Stimulated activated naive CD8-positive, alpha-beta T cell treated with anti-CD3 and anti-CD28 coated beads, Interleukin-15, Interleukin-2, amounts not matched to agents 100 ng/mL and 50 ng/mL, for 24 hours (primary cell): ENCODE data around the gene EMD.
"Not testable (repeated sequence)": the region's sequence is repeated elsewhere in the genome, so short reads cannot be mapped to it uniquely, and the experiment has no call there.

Source experiments
- H3K27ac Mint-ChIP-seq: one replicate; pipeline ENCODE4 v1.8.0; 2021; ENCODE audit warnings: mild to moderate bottlenecking, mixed read lengths
- H3K27me3 Mint-ChIP-seq: one replicate; pipeline ENCODE4 v1.8.0; 2021; ENCODE audit warnings: mixed read lengths
- H3K36me3 Mint-ChIP-seq: one replicate; pipeline ENCODE4 v1.8.0; 2021; ENCODE audit warnings: low read depth, mixed read lengths
- H3K4me1 Mint-ChIP-seq: one replicate; pipeline ENCODE4 v1.8.0; 2021; ENCODE audit warnings: low read depth, mixed read lengths
- H3K4me3 Mint-ChIP-seq: one replicate; pipeline ENCODE4 v1.8.0; 2021; ENCODE audit warnings: mild to moderate bottlenecking, mixed read lengths
- H3K9me3 Mint-ChIP-seq: one replicate; pipeline ENCODE4 v1.8.0; 2021; ENCODE audit warnings: mixed read lengths

Gene EMD

GRCh38 chrX:154373340-154374306 is 5.5 kb upstream of the EMD start:
- no peaks in the 10 kb centered on the region for H3K9me3 Mint-ChIP-seq
- peaks cover 12% of the 10 kb centered on the region for H3K4me1 Mint-ChIP-seq
- peaks cover 5% of the 10 kb centered on the region for H3K36me3 Mint-ChIP-seq
- H3K27me3 Mint-ChIP-seq = no peaks in the 10 kb centered on the region
- H3K4me3 Mint-ChIP-seq = peak overlapping the region; percentile 80
- no peak overlapping the region for H3K27ac Mint-ChIP-seq

GRCh38 chrX:154374313-154375155 is 4.6 kb upstream of the EMD start, which contains the start of gene FLNA:
TSS of gene FLNA (minus strand) at chrX:154374634. CDS start at chrX:154371245, 3,389 bp downstream.
- peaks cover 5% of the 10 kb centered on the region for H3K36me3 Mint-ChIP-seq
- H3K27me3 Mint-ChIP-seq = no peaks in the 10 kb centered on the region
- no peak within 1 kb of the TSS for H3K27ac Mint-ChIP-seq
- no peaks in the 10 kb centered on the region for H3K9me3 Mint-ChIP-seq
- H3K4me1 Mint-ChIP-seq = peaks cover 12% of the 10 kb centered on the region
- H3K4me3 Mint-ChIP-seq = peak within 1 kb of the TSS; percentile 80

- Mint-ChIP-seq H3K36me3 (peaks cover 5% of the 10 kb centered on the region), H3K27me3 (no peaks in the 10 kb centered on the region), H3K9me3 (no peaks in the 10 kb centered on the region), H3K27ac (no peak overlapping the region), H3K4me3 (peak overlapping the region; percentile 41), H3K4me1 (peaks cover 12% of the 10 kb centered on the region)
Measured at GRCh38 chrX:154375156-154375504, 4.0 kb upstream of the EMD start.

GRCh38 chrX:154376774-154377173 is 2.3 kb upstream of the EMD start:
- no peak overlapping the region for H3K27ac Mint-ChIP-seq
- no peaks in the 10 kb centered on the region for H3K9me3 Mint-ChIP-seq
- no peaks in the 10 kb centered on the region for H3K27me3 Mint-ChIP-seq
- no peak overlapping the region for H3K4me3 Mint-ChIP-seq
- H3K4me1 Mint-ChIP-seq = peaks cover 24% of the 10 kb centered on the region
- peaks cover 14% of the 10 kb centered on the region for H3K36me3 Mint-ChIP-seq

- Mint-ChIP-seq H3K4me3 (peak overlapping the region; percentile 77), H3K36me3 (peaks cover 14% of the 10 kb centered on the region), H3K27ac (peak overlapping the region; percentile 81), H3K4me1 (peaks cover 16% of the 10 kb centered on the region), H3K27me3 (no peaks in the 10 kb centered on the region), H3K9me3 (no peaks in the 10 kb centered on the region)
Measured at GRCh38 chrX:154378059-154378798, 866 bp upstream of the EMD start.

- Mint-ChIP-seq H3K4me3 (peak overlapping the region; percentile 92), H3K36me3 (peaks cover 14% of the 10 kb centered on the region), H3K4me1 (peaks cover 21% of the 10 kb centered on the region), H3K9me3 (no peaks in the 10 kb centered on the region), H3K27me3 (no peaks in the 10 kb centered on the region), H3K27ac (peak overlapping the region; percentile 90)
Measured at GRCh38 chrX:154379569-154379951, 465 bp downstream of the EMD start.

GRCh38 chrX:154380153-154380552 is 1.1 kb downstream of the EMD start:
- no peaks in the 10 kb centered on the region for H3K9me3 Mint-ChIP-seq
- peak overlapping the region; percentile 92 for H3K4me3 Mint-ChIP-seq
- H3K27me3 Mint-ChIP-seq = no peaks in the 10 kb centered on the region
- H3K27ac Mint-ChIP-seq = peak overlapping the region; percentile 90
- H3K36me3 Mint-ChIP-seq = peaks cover 14% of the 10 kb centered on the region
- peaks cover 23% of the 10 kb centered on the region for H3K4me1 Mint-ChIP-seq

- peak overlapping the region; percentile 92 for H3K4me3 Mint-ChIP-seq
- H3K27me3 Mint-ChIP-seq = no peaks in the 10 kb centered on the region
- H3K36me3 Mint-ChIP-seq = peaks cover 14% of the 10 kb centered on the region
- no peaks in the 10 kb centered on the region for H3K9me3 Mint-ChIP-seq
- H3K27ac Mint-ChIP-seq = peak overlapping the region; percentile 90
- peaks cover 23% of the 10 kb centered on the region for H3K4me1 Mint-ChIP-seq
Measured at GRCh38 chrX:154380787-154381186, 1.7 kb downstream of the EMD start.

GRCh38 chrX:154381271-154381670 is 2.2 kb downstream of the EMD start:
- Mint-ChIP-seq H3K4me1 (peaks cover 23% of the 10 kb centered on the region), H3K36me3 (peaks cover 14% of the 10 kb centered on the region), H3K27ac (no peak overlapping the region), H3K27me3 (no peaks in the 10 kb centered on the region), H3K9me3 (no peaks in the 10 kb centered on the region), H3K4me3 (no peak overlapping the region)

- no peak overlapping the region for H3K4me3 Mint-ChIP-seq
- H3K36me3 Mint-ChIP-seq = peaks cover 14% of the 10 kb centered on the region
- no peaks in the 10 kb centered on the region for H3K27me3 Mint-ChIP-seq
- H3K27ac Mint-ChIP-seq = no peak overlapping the region
- peaks cover 18% of the 10 kb centered on the region for H3K4me1 Mint-ChIP-seq
- H3K9me3 Mint-ChIP-seq = no peaks in the 10 kb centered on the region
Measured at GRCh38 chrX:154382483-154383069, 3.5 kb downstream of the EMD start.

GRCh38 chrX:154383359-154384283 is 4.5 kb downstream of the EMD start:
- no peaks in the 10 kb centered on the region for H3K9me3 Mint-ChIP-seq
- H3K4me3 Mint-ChIP-seq = no peak overlapping the region
- H3K27me3 Mint-ChIP-seq = no peaks in the 10 kb centered on the region
- H3K4me1 Mint-ChIP-seq = peaks cover 18% of the 10 kb centered on the region
- H3K27ac Mint-ChIP-seq = no peak overlapping the region
- peaks cover 14% of the 10 kb centered on the region for H3K36me3 Mint-ChIP-seq

- Mint-ChIP-seq H3K27ac (no peak overlapping the region), H3K36me3 (peaks cover 14% of the 10 kb centered on the region), H3K4me1 (peaks cover 18% of the 10 kb centered on the region), H3K9me3 (no peaks in the 10 kb centered on the region), H3K4me3 (no peak overlapping the region), H3K27me3 (no peaks in the 10 kb centered on the region)
Measured at GRCh38 chrX:154384284-154384892, 5.3 kb downstream of the EMD start.

- H3K4me3 Mint-ChIP-seq, H3K4me1 Mint-ChIP-seq, H3K27me3 Mint-ChIP-seq, H3K36me3 Mint-ChIP-seq, H3K27ac Mint-ChIP-seq, H3K9me3 Mint-ChIP-seq: not testable (repeated sequence)
Measured at GRCh38 chrX:154388094-154388493, 9.0 kb downstream of the EMD start.
